Aorta (tissue), 5 donors: ENCODE data around the gene RASL12. TPM values are rescaled to one million over a fixed set of nuclear protein-coding genes. Genes with fewer than 3 reads are reported as not detected.
A peak's percentile ranks its signal among the peaks of the same experiment; 100 is the strongest.

Source experiments
- ATAC-seq: fragments of 200-7000 bp; cut with Tn5 transposase; one replicate; pipeline ENCODE4 v1.9.1; 2022; ENCODE audit warnings: moderate library complexity; ENCODE audit not compliant: low FRiP score
- DNase-seq, 2 donors: peaks; one replicate each; pipeline ENCODE4 v3.0.0-alpha.2; 2020
- H3K27ac ChIP-seq, 2 donors: one replicate each; pipeline ENCODE4 v1.5.1; 2013; ENCODE audit warnings: low read length in 2 of 2, mild to moderate bottlenecking in 2 of 2, moderate library complexity in 2 of 2, control low read depth in 1 of 2, inconsistent platforms in 1 of 2, low read depth in 1 of 2
- H3K27me3 ChIP-seq, 2 donors: one replicate each; pipeline ENCODE4 v1.6.1; 2013; ENCODE audit warnings: control low read depth in 1 of 2, low read length in 1 of 2, mild to moderate bottlenecking in 1 of 2, moderate library complexity in 1 of 2; ENCODE audit not compliant: insufficient read depth in 2 of 2, control insufficient read depth in 1 of 2
- H3K36me3 ChIP-seq, 2 donors: one replicate each; pipeline ENCODE4 v1.6.1; 2013; ENCODE audit warnings: control low read depth in 1 of 2, low read length in 1 of 2, mild to moderate bottlenecking in 1 of 2; ENCODE audit not compliant: insufficient read depth in 2 of 2, control insufficient read depth in 1 of 2
- H3K4me1 ChIP-seq, 2 donors: one replicate each; pipeline ENCODE4 v1.6.1; 2013; ENCODE audit warnings: low read length in 2 of 2, control low read depth in 1 of 2, mild to moderate bottlenecking in 1 of 2, moderate library complexity in 1 of 2; ENCODE audit not compliant: insufficient read depth in 2 of 2, control insufficient read depth in 1 of 2
- H3K4me3 ChIP-seq, 2 donors: one replicate each; pipeline ENCODE4 v1.5.1; 2013; ENCODE audit warnings: low read length in 2 of 2, control low read depth in 1 of 2, mild to moderate bottlenecking in 1 of 2
- H3K9me3 ChIP-seq: one replicate; pipeline ENCODE4 v1.6.1; 2013; ENCODE audit warnings: mild to moderate bottlenecking, low read length; ENCODE audit not compliant: control insufficient read depth
- WGBS, 2 donors: extraction: QIAGEN DNeasy Blood & Tissue Kit; methylation state at CpG; one replicate each; pipeline ENCODE4 v1.1.7; 2013; 5-methylcytosine and 5-hydroxymethylcytosine counted together
- intact Hi-C, 2 donors: fragments of 100-400 bp; cut with DNase I; formaldehyde crosslinking; loops; one replicate each; pipeline versions ENCODE4 v1.14.2 to v1.15.0; 2022
- polyA plus RNA-seq, 2 donors: library from polyadenylated mRNA; stranded (reverse); fragments of 200-250 nt; gene quantifications; one replicate each; pipeline ENCODE4 v1.2.3, GENCODE V29; 2013
- total RNA-seq, 2 donors: library from RNA; stranded (reverse); fragmentation: NEBNext Ultra II Directional; extraction: Animal tissue kit (Norgen Biotek cat#: 25700); gene quantifications; one replicate each; pipeline ENCODE4 v1.2.1, GENCODE V29; 2021
- donor health status: healthy with polysubstance abuse.
- donor health status: Bipolar disorder and iron deficiency.
- donor health status: DM: no; HTN: no; CAD: no.
- donor health status: DM: no; HTN: no; CAD: no.
- donor health status: DM: yes; HTN: yes; CAD: no.

Gene RASL12
- total and polyA plus RNA-seq, 4 donors: 51.3 to 171 (median 84.5) TPM

DNA sequence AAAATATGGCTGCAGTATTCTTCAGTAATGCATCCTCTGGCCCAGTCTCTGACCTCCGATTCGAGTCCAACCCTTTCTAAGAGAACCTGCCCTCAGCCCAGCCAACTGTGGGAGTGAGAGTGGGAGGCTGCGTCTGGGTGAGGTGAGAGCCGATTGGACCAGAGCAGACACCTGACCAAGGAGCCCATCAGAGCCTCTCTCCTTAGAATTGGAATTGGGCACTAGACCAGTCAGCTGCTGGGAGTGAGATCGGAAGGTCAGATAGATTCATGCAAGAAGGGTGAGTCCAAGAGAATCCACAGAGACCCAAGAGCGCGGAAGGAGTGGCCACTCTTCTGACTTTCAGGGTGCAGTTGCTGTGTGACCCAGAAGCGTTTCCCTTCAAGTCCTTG is 10.2 kb downstream of the RASL12 start:
- no peaks in the 10 kb centered on the region for H3K9me3 ChIP-seq
- ATAC-seq (no peak), DNase-seq (no peak)
- H3K36me3 ChIP-seq: peaks cover 4 to 11% of the 10 kb centered on the region in 2 donors
- peaks cover 0 to 3% of the 10 kb centered on the region in 2 donors for H3K4me1 ChIP-seq
- H3K27ac ChIP-seq: peak overlapping the region in 1 of 2 donors; percentile 26
- no peak overlapping the region for H3K4me3 ChIP-seq
- no peaks in the 10 kb centered on the region for H3K27me3 ChIP-seq
- intact Hi-C loops: loop anchor here in 1 of 2 donors (5.0 kb wide), 1 partner anchor 35 kb away; no protein-coding TSS in a partner anchor
- WGBS, 2 donors: 56% methylated on average over 8 of the region's 8 CpGs

DNA sequence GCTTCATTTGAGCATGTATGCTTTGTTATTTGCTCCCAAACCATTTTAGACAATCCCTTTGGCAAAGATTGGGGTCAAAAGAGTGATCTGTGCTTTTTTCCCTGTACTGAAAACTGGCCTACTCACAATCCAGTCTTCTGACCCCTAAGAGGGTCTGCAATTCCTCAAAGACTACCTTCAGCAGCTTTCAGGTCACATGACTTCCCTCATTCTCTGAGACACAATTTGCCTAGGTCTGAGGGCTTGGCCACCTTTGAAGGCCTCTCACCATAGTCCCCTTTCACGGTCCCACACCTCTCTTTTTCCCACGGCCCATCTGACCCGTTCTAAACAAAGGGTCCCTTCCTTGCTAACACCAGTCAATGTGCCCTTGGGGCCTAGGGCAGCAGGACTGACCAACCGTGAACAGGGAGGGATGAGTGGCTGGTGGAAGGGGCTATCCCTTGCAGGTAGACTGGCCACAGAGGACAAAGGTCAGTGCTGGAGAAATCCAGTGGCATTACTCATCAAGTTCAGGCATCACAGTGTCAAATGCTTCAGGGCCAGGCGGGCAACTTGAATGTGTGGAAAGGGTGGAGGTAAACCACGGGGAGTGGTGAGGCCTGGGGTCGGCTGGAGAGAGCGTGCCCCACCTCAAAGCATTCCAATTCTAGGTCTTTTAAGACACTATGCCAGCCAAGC is 10.8 kb downstream of the RASL12 start:
- WGBS, 2 donors: 61 to 64% methylated on average over 8 of the region's 8 CpGs
- Histone ChIP-seq H3K27me3 (no peaks in the 10 kb centered on the region), H3K27ac (peak overlapping the region; percentile 28 to 45), H3K9me3 (no peaks in the 10 kb centered on the region), H3K36me3 (peaks cover 4 to 11% of the 10 kb centered on the region in 2 donors), H3K4me3 (no peak overlapping the region), H3K4me1 (no peaks in the 10 kb centered on the region)
- intact Hi-C loops: loop anchor here in 1 of 2 donors (5.0 kb wide), 1 partner anchor 35 kb away; no protein-coding TSS in a partner anchor
- DNase-seq (no peak), ATAC-seq (no peak)

DNA sequence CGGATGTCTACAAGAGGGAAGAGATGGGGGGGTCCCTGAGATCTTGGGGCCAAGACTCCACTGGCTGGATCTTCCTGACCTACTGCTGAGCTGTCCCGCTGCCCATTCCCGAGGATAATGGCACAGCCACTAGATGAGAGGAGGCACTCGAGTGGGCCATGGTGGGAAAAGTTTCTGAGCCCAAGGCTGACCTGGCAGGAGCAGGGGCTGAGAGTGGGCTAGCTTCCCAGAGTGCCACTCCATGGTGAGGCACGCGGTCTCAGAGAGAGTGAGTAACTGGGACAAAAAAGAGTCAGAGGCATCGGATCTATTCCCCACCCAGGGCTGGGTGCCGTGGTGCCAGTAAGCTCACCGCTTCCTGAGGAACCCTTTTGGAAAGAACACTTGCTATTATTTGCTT is 11.7 kb downstream of the RASL12 start:
- Histone ChIP-seq H3K36me3 (peaks cover 4 to 13% of the 10 kb centered on the region in 2 donors), H3K4me3 (no peak overlapping the region), H3K27ac (peak overlapping the region in 1 of 2 donors; percentile 82), H3K9me3 (no peaks in the 10 kb centered on the region), H3K4me1 (no peaks in the 10 kb centered on the region), H3K27me3 (no peaks in the 10 kb centered on the region)
- intact Hi-C loops: loop anchor here in 1 of 2 donors (5.0 kb wide), 1 partner anchor 36 kb away; no protein-coding TSS in a partner anchor
- DNase-seq (no peak), ATAC-seq (no peak)
- WGBS, 2 donors: 17 to 35% methylated on average over 9 of the region's 9 CpGs

DNA sequence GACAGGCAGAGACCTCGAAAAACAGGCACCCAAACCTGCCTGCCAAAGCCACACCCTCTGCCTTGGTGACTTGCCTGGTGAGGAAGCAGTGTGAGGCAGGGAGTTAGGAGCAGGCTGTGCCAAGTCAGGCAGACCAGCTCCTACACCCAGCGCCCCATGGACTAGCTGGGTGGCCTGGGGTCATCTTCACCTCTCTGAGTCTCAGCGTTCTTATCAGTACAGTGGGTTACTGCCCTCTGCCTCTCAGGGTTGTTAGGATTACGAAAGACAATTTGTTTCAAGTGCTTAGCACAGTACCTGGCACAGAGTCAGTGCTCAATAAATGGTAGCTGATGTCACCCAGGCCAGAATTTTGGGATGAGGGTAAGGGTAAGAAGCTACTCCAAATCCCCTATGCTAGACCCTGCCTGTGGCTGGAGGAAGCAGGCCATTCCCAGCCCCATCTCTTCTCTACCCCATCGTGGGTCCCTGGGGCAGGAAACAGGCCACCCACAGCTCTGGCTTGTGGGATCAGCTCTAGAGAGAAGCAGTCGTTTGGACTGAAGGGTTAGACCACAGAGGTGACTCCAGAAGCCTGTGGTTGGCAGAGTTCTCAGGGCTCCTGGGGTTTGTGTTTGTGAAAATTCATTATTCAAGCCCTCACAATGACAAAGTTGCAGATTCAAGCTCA is 12.5 kb downstream of the RASL12 start:
- Histone ChIP-seq H3K9me3 (no peaks in the 10 kb centered on the region), H3K27me3 (no peaks in the 10 kb centered on the region), H3K4me1 (no peaks in the 10 kb centered on the region), H3K27ac (peak overlapping the region in 1 of 2 donors; percentile 82), H3K36me3 (peaks cover 4 to 13% of the 10 kb centered on the region in 2 donors), H3K4me3 (no peak overlapping the region)
- intact Hi-C loops: loop anchor here in 1 of 2 donors (5.0 kb wide), 1 partner anchor 37 kb away; no protein-coding TSS in a partner anchor
- peak in 1 of 2 donors; percentile 67 for DNase-seq
- 9 to 10% methylated on average over 6 of the region's 6 CpGs for WGBS, 2 donors
- ATAC-seq: peak; percentile 25

DNA sequence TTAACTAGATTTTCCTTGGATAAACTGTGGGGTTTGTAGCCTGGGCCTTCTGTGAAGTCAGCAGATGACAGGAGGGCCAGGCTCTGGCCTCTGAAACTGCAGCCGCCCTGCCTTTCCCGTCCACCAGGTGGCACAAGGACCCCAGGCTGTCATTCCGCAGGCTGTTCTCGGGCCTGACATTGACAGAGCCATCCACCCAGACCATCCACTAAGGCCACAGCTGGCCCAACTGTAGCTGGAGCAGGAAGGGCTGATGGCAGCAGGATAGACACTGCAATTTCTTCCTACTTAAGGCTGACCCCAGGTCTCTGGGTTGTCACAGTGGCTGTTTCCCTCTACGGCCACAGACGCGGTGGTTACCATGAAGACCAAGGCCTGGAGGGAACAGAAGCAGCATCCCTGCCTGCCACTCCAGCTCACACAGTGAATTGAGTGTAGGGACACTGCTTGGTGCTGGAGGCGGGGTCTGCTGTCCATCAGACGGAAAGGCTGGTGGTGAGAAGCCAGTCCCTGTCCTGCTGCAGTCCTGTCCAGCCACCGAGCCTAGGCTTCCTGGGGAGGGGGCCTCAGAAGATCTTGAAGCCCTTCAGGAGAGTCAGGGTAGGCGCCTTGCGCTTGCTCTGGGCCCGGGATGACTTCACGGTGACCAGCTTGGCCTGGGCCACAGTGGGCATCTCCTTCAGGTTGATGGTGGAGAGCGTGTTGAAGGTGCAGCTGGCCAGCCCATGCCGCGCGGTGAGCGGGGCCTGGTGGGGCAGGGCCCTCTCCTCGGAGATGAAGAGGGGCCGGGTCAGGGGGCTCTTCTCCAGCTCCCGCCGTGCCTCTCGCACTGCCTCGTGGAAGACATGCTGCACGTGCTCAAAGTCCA is 13.2 kb downstream of the RASL12 start:
- Histone ChIP-seq H3K4me3 (no peak overlapping the region), H3K4me1 (no peaks in the 10 kb centered on the region), H3K27ac (peak overlapping the region in 1 of 2 donors; percentile 82), H3K9me3 (no peaks in the 10 kb centered on the region), H3K27me3 (no peaks in the 10 kb centered on the region), H3K36me3 (peaks cover 4 to 13% of the 10 kb centered on the region in 2 donors)
- 57 to 58% methylated on average over 26 of the region's 26 CpGs for WGBS, 2 donors
- peak; percentile 82 for ATAC-seq
- DNase-seq: peak; percentile 81 to 91
- intact Hi-C loops: loop anchor here (1.0 to 5.0 kb wide), 3 partner anchors 38 to 48 kb away; no protein-coding TSS in a partner anchor

DNA sequence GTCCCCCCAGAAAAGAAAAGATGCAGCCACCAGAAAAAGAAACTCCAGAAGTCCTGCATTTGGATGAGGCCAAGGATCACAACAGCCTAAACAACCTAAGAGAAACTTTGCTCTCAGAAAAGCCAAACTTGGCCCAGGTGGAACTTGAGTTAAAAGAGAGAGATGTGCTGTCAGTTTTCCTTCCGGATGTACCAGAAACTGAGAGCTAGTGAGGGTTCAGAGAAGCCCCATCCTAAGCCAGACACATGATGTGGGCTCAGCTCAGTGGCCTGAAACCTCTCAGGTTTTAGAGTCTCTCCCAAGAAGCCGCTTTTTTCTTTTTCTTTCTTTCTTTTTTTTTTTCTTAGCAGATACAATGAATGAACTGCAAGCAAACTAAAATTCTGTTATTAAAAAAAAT is 14.8 kb downstream of the RASL12 start:
- intact Hi-C loops: loop anchor here in 1 of 2 donors (5.0 kb wide), 1 partner anchor 49 kb away; no protein-coding TSS in a partner anchor
- Histone ChIP-seq H3K36me3 (peaks cover 4 to 10% of the 10 kb centered on the region in 2 donors), H3K4me1 (no peaks in the 10 kb centered on the region), H3K27ac (no peak overlapping the region), H3K27me3 (no peaks in the 10 kb centered on the region), H3K9me3 (no peaks in the 10 kb centered on the region), H3K4me3 (no peak overlapping the region)
- WGBS, 2 donors: 60 to 65% methylated on average over 2 of the region's 2 CpGs
- ATAC-seq (no peak), DNase-seq (no peak)

DNA sequence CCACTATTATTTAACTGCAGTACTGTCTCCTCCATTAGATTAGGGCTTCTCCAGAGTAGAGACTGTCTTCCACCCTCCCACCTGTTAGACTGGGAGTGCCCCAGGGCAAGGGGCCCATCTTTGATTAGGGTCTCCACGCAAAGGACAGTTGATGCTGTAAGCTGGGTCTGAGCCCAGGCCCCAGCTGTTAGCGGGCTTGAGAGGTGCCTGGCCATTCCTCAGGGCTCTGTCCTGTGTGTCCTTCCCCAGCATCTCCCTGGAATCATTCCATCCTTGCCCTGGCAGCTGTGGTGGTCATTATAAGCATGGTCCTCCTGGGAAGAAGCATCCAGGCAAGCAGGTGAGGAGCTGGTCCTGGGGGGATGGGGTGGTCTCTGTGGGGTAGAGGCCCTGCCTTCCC is 16.5 kb downstream of the RASL12 start:
- 22 to 24% methylated on average over 2 of the region's 2 CpGs for WGBS, 2 donors
- intact Hi-C loops: loop anchor here in 1 of 2 donors (5.0 kb wide), 1 partner anchor 51 kb away; no protein-coding TSS in a partner anchor
- H3K27ac ChIP-seq: no peak overlapping the region
- ATAC-seq (no peak), DNase-seq (no peak)
- H3K4me3 ChIP-seq: no peak overlapping the region
- no peaks in the 10 kb centered on the region for H3K9me3 ChIP-seq
- H3K4me1 ChIP-seq: no peaks in the 10 kb centered on the region
- H3K27me3 ChIP-seq: no peaks in the 10 kb centered on the region
- H3K36me3 ChIP-seq: peaks cover 4 to 7% of the 10 kb centered on the region in 2 donors

DNA sequence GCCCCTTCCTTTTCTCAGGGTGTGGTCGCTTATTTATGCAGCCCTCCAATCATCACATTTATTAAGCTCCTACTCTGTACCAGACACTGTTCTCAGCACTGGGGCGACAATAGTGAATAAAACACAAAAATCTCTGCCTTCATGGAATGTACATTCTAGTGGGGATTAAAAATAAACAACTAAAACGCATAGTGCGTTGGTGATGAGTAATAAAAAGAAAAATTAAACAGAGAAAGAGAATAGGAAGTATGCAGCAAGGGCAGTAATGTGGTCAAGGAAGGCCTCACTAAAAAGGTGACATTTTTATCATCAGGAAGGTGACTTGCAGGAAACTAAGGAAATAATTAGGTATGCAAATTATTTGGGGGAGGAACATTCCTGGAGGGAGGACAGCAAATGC is 17.5 kb downstream of the RASL12 start:
- Histone ChIP-seq H3K9me3 (no peaks in the 10 kb centered on the region), H3K27ac (no peak overlapping the region), H3K27me3 (no peaks in the 10 kb centered on the region), H3K4me1 (no peaks in the 10 kb centered on the region), H3K36me3 (peaks cover 4 to 7% of the 10 kb centered on the region in 2 donors), H3K4me3 (no peak overlapping the region)
- intact Hi-C loops: loop anchor here in 1 of 2 donors (5.0 kb wide), 1 partner anchor 52 kb away; no protein-coding TSS in a partner anchor
- no peak for DNase-seq
- WGBS, 2 donors: 60 to 62% methylated on average over 4 of the region's 4 CpGs
- ATAC-seq: no peak
